K562 (cell line): ENCODE data around the gene GOLT1A. TPM values are rescaled to one million over a fixed set of nuclear protein-coding genes. Genes with fewer than 3 reads are reported as not detected.

ENCODE experiments used
- ATAC-seq: fragments of 200-7000 bp; cut with Tn5 transposase; 3 replicates; pipeline ENCODE4 v1.9.1; 2020; ENCODE audit warnings: moderate library complexity
- BruUV-seq: library from RNA; stranded (reverse); fragments of 400-500 nt; replicated peaks from 2 replicates; lab custom pipeline; 2021; lab: Mats Ljungman, UMichigan
- CTCF ChIA-PET: fragments of 300-600 bp; formaldehyde crosslinking; extraction: SDS; loops from one replicate; lab custom pipeline; 2021; ENCODE audit warnings: low intra/inter-chr PET ratio; lab: Yijun Ruan, JAX
- POLR2A ChIA-PET: fragments of 300-600, 350-650 bp; sonication (Branson Sonifier 250); formaldehyde crosslinking; extraction: SDS; loops from one replicate; lab custom pipeline; 2021; ENCODE audit warnings: antibody characterized with exemption, inconsistent platforms; lab: Yijun Ruan, JAX
- DNase-seq, 4 experiments: peaks; one replicate each; pipeline versions ENCODE4 v3.0.0 to v3.0.0-alpha.2; 2011 to 2018; ENCODE audit warnings: low spot score in 3 of 4, mixed read lengths in 3 of 4; ENCODE audit errors: extremely low read depth in 1 of 4
- FAIRE-seq: peaks from 2 replicates; lab custom pipeline; 2011; peaks lifted over from hg19 to GRCh38; lab: Jason Lieb, UNC
- H2AFZ ChIP-seq: 2 replicates; pipeline ENCODE4 v1.6.0; 2011; ENCODE audit warnings: low read depth, low read length, control low read depth, inconsistent platforms
- H3K27ac ChIP-seq: fragments of 200-600 bp; 3 replicates; pipeline ENCODE4 v1.8.0; 2011; ENCODE audit warnings: low read depth, mild to moderate bottlenecking, control low read depth, inconsistent platforms, low read length, moderate library complexity, mixed read lengths; ENCODE audit errors: extremely low read depth
- H3K27me3 ChIP-seq, 2 experiments: fragments of 300-600 bp in 1 of 2; 2 replicates in 1 of 2; 3 replicates in 1 of 2; pipeline versions ENCODE4 v1.6.0 to v1.8.0; 2011; ENCODE audit warnings: inconsistent platforms in 2 of 2, low read length in 2 of 2, mild to moderate bottlenecking in 1 of 2, mixed read lengths in 1 of 2, moderate library complexity in 1 of 2; ENCODE audit not compliant: control insufficient read depth in 2 of 2, insufficient read depth in 2 of 2
- H3K36me3 ChIP-seq: fragments of 300-600 bp; 3 replicates; pipeline ENCODE4 v1.8.0; 2011; ENCODE audit warnings: mild to moderate bottlenecking, low read length, inconsistent platforms; ENCODE audit not compliant: control insufficient read depth, insufficient read depth
- H3K4me1 ChIP-seq, 2 experiments: fragments of 200-600 bp in 1 of 2; replicated peaks in 1 of 2; 2 replicates in 1 of 2; 3 replicates in 1 of 2; pipeline versions ENCODE4 v1.5.1 to v1.8.0; 2011; ENCODE audit warnings: inconsistent platforms in 2 of 2, low read length in 2 of 2, mild to moderate bottlenecking in 1 of 2, mixed read lengths in 1 of 2, moderate library complexity in 1 of 2; ENCODE audit not compliant: control insufficient read depth in 2 of 2, insufficient read depth in 2 of 2
- H3K4me2 ChIP-seq: 2 replicates; pipeline ENCODE4 v1.6.1; 2011; ENCODE audit warnings: low read length, control low read depth, inconsistent platforms, mixed read lengths; ENCODE audit not compliant: insufficient read depth
- H3K4me3 ChIP-seq: fragments of 200-600 bp; sonication (generic), shearing (Covaris generic); 2 replicates; pipeline ENCODE4 v1.5.1; 2016; ENCODE audit warnings: control low read depth, inconsistent platforms
- H3K79me2 ChIP-seq: fragments of 200-600 bp; 3 replicates; pipeline ENCODE4 v1.8.0; 2011; ENCODE audit warnings: low read length, inconsistent platforms; ENCODE audit not compliant: control insufficient read depth, insufficient read depth
- H3K9ac ChIP-seq, 2 experiments: 2 replicates each; pipeline versions ENCODE4 v1.6.0 to v1.6.1; 2011; ENCODE audit warnings: low read depth in 2 of 2, low read length in 2 of 2, control low read depth in 1 of 2, inconsistent platforms in 1 of 2, mild to moderate bottlenecking in 1 of 2, mixed read lengths in 1 of 2; ENCODE audit not compliant: insufficient read depth in 1 of 2
- H3K9me1 ChIP-seq: one replicate; pipeline ENCODE4 v1.6.0; 2011; ENCODE audit warnings: inconsistent platforms, mild to moderate bottlenecking, low read length, moderate library complexity; ENCODE audit not compliant: control insufficient read depth, insufficient read depth
- H3K9me3 ChIP-seq: replicated peaks from 2 replicates; pipeline ENCODE4 v1.5.1; 2011; ENCODE audit warnings: low read depth, low read length, inconsistent platforms; ENCODE audit not compliant: control insufficient read depth, insufficient read depth
- H4K20me1 ChIP-seq: replicated peaks from 2 replicates; pipeline ENCODE4 v1.6.1; 2011; ENCODE audit warnings: low read length, inconsistent platforms, mixed read lengths; ENCODE audit not compliant: control insufficient read depth, insufficient read depth
- BRCA1 ChIP-seq, 2 experiments: fragments of 450-650 bp in 1 of 2; sonication (generic) in 1 of 2; formaldehyde crosslinking in 1 of 2; IDR thresholded peaks; 2 replicates each; pipeline versions ENCODE4 v1.5.0 to v1.6.1; 2017 to 2020; ENCODE audit warnings: mild to moderate bottlenecking in 1 of 2, missing genetic modification reagents in 1 of 2
- MYNN ChIP-seq, 2 experiments: sonication (generic); formaldehyde crosslinking in 1 of 2; IDR thresholded peaks; 2 replicates each; pipeline versions ENCODE4 v1.5.0 to v1.6.1; 2016 to 2020; ENCODE audit warnings: antibody characterized with exemption in 1 of 2, missing genetic modification reagents in 1 of 2
- NR4A1 ChIP-seq, 2 experiments: fragments of 250-450 bp in 1 of 2; fragments of 450-650 bp in 1 of 2; sonication (Bioruptor Pico) in 1 of 2; IDR thresholded peaks; 2 replicates each; pipeline versions ENCODE4 v1.4.0 to v1.6.1; 2016 to 2020; ENCODE audit warnings: mild to moderate bottlenecking in 2 of 2, missing compliant biosample characterization in 1 of 2, missing genetic modification characterization in 1 of 2, moderate library complexity in 1 of 2
- TBL1XR1 ChIP-seq, 2 experiments: IDR thresholded peaks; 2 replicates each; pipeline ENCODE4 v1.6.1; 2012; ENCODE audit warnings: improper control_type of control experiment in 2 of 2, low read length in 2 of 2, mild to moderate bottlenecking in 1 of 2
- TCF7L2 ChIP-seq: fragments of 150-350 bp; IDR thresholded peaks from 2 replicates; pipeline ENCODE4 v1.6.1; 2016; ENCODE audit warnings: low read depth, mild to moderate bottlenecking, low read length, moderate library complexity
- WHSC1 ChIP-seq: IDR thresholded peaks from one replicate; pipeline ENCODE4 v1.6.1; 2012; ENCODE audit warnings: low read length, control low read depth, inconsistent platforms
- WGBS: fragments of 100-300 bp; shearing (Covaris generic); methylation state at CpG from one replicate; pipeline ENCODE4 v1.1.6; 2016; ENCODE audit warnings: low coverage, mixed read lengths; ENCODE audit not compliant: insufficient coverage; ENCODE audit errors: missing lambda C conversion rate; 5-methylcytosine and 5-hydroxymethylcytosine counted together
- in situ Hi-C: fragments of 300-500 bp; cut with MboI; formaldehyde crosslinking; loops from 4 replicates; pipeline ENCODE4 v1.15.0; 2018; ENCODE audit warnings: inconsistent platforms, mixed read lengths
- intact Hi-C: fragments of 100-400 bp; cut with micrococcal nuclease; formaldehyde crosslinking; loops from 2 replicates; pipeline ENCODE4 v1.14.2; 2022
- polyA plus RNA-seq, 8 experiments: library from polyadenylated mRNA; depleted of rRNA in 4 of 8; stranded (reverse) in 5 of 8; unstranded in 3 of 8; fragments of >200 nt; fragmentation: Nextera tagmentation in 2 of 8; fragmentation: Illumina TruSeq in 1 of 8; extraction: Ambion mirVana in 2 of 8; extraction: Trizol in 1 of 8; gene quantifications; 2 replicates each; pipeline versions ENCODE4 v1.2.1 to v1.2.3, GENCODE V29; 2011 to 2014; ENCODE audit warnings: inconsistent platforms in 1 of 8, missing spikeins in 1 of 8
- total RNA-seq, 7 experiments: library from RNA; depleted of rRNA in 6 of 7; stranded (reverse); fragments of >200 nt in 6 of 7; fragmentation: Illumina TruSeq in 2 of 7; extraction: Trizol in 2 of 7; gene quantifications; 2 replicates each; pipeline versions ENCODE4 v1.2.1 to v1.2.3, GENCODE V29; 2011 to 2021; ENCODE audit warnings: low replicate concordance in 1 of 7
- TF ChIP-seq, protein P1 (sequence below): fragments of 250-450 bp; sonication (Bioruptor Pico); IDR thresholded peaks from 2 replicates; pipeline ENCODE4 v1.9.0; 2021; ENCODE audit warnings: mild to moderate bottlenecking, inconsistent platforms
- TF ChIP-seq, protein P2 (sequence below): sonication (generic); formaldehyde crosslinking; IDR thresholded peaks from 2 replicates; pipeline ENCODE4 v1.8.0; 2022; ENCODE audit warnings: missing genetic modification reagents, mild to moderate bottlenecking, moderate library complexity, borderline replicate concordance
- TF ChIP-seq, protein P3 (sequence below): sonication (generic); formaldehyde crosslinking; IDR thresholded peaks from 2 replicates; pipeline ENCODE4 v1.8.0; 2022; ENCODE audit warnings: mild to moderate bottlenecking, missing genetic modification reagents
- TF ChIP-seq, protein P4 (sequence below): fragments of 450-650 bp; IDR thresholded peaks from 2 replicates; pipeline ENCODE4 v1.6.1; 2017; ENCODE audit warnings: antibody characterized with exemption

Gene GOLT1A
- total and polyA plus RNA-seq, 9 of the 15 experiments (the other 6 are each of a cell fraction or from before 2014, with no cell fraction given): not detected

DNA sequence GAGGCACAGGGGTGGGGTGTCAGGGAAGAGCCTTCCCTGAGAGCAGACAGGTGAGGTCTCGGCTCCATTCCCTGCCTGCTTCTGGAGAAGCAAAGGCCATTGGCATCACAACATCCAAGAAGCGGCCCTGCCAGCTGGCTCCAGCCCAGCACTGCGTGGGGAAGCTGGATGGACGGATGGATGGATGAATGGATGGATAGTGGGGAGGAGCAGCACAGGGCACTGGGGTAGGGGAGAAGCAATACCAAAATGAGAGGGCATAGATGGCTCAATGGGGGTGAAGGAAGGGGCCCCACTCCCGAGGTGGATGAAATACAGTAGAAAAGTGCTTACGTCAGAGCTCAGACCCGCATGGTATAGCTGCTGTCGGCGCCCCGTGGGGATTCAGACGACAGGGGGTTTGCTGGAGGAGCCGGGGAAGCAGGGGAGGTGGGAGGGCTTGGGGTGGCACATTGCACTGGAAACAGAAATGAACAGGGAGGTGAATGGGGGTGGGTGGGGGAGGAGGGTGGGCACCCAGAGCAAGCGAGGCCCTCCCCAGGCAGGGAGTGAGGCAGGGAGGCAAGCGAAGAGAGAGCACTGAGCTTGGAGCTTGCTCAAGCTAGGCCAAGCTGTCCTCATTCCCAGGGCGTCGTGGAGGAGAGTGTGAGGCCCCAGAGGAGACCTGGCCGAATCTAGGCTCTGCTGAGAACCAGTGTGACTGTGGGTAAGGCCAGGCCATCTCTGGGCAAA, 9.5 kb upstream of the GOLT1A start:
- H3K4me3 ChIP-seq: no peak overlapping the region
- H3K4me2 ChIP-seq: no peak overlapping the region
- H3K79me2 ChIP-seq: no peaks in the 10 kb centered on the region
- FAIRE-seq: no peak
- intact Hi-C loops: no loop called here
- peaks cover 15% of the 10 kb centered on the region for H4K20me1 ChIP-seq
- no peak overlapping the region for H3K27ac ChIP-seq
- no peaks in the 10 kb centered on the region for H3K9me3 ChIP-seq
- 3% methylated on average over 13 of the region's 17 CpGs for WGBS
- in situ Hi-C loops: no loop called here
- POLR2A ChIA-PET: interaction anchor here (0.8 to 1.2 kb wide), 2 partner anchors 9 to 14 kb away, joined by 3 read pairs; partner anchors contain the start of gene GOLT1A
- peaks cover 11 to 44% of the 10 kb centered on the region in 2 experiments for H3K27me3 ChIP-seq
- no TSS peak for BruUV-seq
- H2AFZ ChIP-seq: no peak overlapping the region
- H3K4me1 ChIP-seq: peaks cover 12 to 17% of the 10 kb centered on the region in 2 experiments; a peak in 4 of 5 replicates
- no peaks in the 10 kb centered on the region for H3K9me1 ChIP-seq
- H3K36me3 ChIP-seq: no peaks in the 10 kb centered on the region
- no peak overlapping the region for H3K9ac ChIP-seq
- no peak for ATAC-seq
- no peak for DNase-seq
- CTCF ChIA-PET: no interaction called here
- TF ChIP-seq, protein P1, sequence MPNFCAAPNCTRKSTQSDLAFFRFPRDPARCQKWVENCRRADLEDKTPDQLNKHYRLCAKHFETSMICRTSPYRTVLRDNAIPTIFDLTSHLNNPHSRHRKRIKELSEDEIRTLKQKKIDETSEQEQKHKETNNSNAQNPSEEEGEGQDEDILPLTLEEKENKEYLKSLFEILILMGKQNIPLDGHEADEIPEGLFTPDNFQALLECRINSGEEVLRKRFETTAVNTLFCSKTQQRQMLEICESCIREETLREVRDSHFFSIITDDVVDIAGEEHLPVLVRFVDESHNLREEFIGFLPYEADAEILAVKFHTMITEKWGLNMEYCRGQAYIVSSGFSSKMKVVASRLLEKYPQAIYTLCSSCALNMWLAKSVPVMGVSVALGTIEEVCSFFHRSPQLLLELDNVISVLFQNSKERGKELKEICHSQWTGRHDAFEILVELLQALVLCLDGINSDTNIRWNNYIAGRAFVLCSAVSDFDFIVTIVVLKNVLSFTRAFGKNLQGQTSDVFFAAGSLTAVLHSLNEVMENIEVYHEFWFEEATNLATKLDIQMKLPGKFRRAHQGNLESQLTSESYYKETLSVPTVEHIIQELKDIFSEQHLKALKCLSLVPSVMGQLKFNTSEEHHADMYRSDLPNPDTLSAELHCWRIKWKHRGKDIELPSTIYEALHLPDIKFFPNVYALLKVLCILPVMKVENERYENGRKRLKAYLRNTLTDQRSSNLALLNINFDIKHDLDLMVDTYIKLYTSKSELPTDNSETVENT (CRISPR knock-in tag): no peak
- TF ChIP-seq BRCA1 (IDR thresholded peaks at IDR 0.05) (no peak), BRCA1 (CRISPR knock-in tag; IDR thresholded peaks at IDR 0.05) (no peak), TCF7L2 (no peak), TBL1XR1 (IDR thresholded peaks at IDR 0.05; ENCODE audit: low read length in 2 of 2) (no peak), WHSC1 (no peak), MYNN (IDR thresholded peaks at IDR 0.05) (no peak), MYNN (CRISPR knock-in tag; IDR thresholded peaks at IDR 0.05) (no peak), NR4A1 (CRISPR knock-in tag; IDR thresholded peaks at IDR 0.05) (no peak), NR4A1 (tag; IDR thresholded peaks at IDR 0.05) (no peak)
- TF ChIP-seq, protein P2, sequence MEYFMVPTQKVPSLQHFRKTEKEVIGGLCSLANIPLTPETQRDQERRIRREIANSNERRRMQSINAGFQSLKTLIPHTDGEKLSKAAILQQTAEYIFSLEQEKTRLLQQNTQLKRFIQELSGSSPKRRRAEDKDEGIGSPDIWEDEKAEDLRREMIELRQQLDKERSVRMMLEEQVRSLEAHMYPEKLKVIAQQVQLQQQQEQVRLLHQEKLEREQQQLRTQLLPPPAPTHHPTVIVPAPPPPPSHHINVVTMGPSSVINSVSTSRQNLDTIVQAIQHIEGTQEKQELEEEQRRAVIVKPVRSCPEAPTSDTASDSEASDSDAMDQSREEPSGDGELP: no peak
- TF ChIP-seq, protein P3, sequence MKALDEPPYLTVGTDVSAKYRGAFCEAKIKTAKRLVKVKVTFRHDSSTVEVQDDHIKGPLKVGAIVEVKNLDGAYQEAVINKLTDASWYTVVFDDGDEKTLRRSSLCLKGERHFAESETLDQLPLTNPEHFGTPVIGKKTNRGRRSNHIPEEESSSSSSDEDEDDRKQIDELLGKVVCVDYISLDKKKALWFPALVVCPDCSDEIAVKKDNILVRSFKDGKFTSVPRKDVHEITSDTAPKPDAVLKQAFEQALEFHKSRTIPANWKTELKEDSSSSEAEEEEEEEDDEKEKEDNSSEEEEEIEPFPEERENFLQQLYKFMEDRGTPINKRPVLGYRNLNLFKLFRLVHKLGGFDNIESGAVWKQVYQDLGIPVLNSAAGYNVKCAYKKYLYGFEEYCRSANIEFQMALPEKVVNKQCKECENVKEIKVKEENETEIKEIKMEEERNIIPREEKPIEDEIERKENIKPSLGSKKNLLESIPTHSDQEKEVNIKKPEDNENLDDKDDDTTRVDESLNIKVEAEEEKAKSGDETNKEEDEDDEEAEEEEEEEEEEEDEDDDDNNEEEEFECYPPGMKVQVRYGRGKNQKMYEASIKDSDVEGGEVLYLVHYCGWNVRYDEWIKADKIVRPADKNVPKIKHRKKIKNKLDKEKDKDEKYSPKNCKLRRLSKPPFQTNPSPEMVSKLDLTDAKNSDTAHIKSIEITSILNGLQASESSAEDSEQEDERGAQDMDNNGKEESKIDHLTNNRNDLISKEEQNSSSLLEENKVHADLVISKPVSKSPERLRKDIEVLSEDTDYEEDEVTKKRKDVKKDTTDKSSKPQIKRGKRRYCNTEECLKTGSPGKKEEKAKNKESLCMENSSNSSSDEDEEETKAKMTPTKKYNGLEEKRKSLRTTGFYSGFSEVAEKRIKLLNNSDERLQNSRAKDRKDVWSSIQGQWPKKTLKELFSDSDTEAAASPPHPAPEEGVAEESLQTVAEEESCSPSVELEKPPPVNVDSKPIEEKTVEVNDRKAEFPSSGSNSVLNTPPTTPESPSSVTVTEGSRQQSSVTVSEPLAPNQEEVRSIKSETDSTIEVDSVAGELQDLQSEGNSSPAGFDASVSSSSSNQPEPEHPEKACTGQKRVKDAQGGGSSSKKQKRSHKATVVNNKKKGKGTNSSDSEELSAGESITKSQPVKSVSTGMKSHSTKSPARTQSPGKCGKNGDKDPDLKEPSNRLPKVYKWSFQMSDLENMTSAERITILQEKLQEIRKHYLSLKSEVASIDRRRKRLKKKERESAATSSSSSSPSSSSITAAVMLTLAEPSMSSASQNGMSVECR: no peak
- TF ChIP-seq, protein P4, sequence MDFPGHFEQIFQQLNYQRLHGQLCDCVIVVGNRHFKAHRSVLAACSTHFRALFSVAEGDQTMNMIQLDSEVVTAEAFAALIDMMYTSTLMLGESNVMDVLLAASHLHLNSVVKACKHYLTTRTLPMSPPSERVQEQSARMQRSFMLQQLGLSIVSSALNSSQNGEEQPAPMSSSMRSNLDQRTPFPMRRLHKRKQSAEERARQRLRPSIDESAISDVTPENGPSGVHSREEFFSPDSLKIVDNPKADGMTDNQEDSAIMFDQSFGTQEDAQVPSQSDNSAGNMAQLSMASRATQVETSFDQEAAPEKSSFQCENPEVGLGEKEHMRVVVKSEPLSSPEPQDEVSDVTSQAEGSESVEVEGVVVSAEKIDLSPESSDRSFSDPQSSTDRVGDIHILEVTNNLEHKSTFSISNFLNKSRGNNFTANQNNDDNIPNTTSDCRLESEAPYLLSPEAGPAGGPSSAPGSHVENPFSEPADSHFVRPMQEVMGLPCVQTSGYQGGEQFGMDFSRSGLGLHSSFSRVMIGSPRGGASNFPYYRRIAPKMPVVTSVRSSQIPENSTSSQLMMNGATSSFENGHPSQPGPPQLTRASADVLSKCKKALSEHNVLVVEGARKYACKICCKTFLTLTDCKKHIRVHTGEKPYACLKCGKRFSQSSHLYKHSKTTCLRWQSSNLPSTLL: no peak
